Liver (tissue), 9 donors: Measurements from ENCODE around the gene LYZL1. TPM values are rescaled to one million over a fixed set of nuclear protein-coding genes. Genes with fewer than 3 reads are reported as not detected.

Source experiments
- DNase-seq: peaks from one replicate; pipeline ENCODE4 v3.0.0-alpha.2; 2017; ENCODE audit warnings: low spot score
- H3K27ac ChIP-seq, 2 donors: one replicate each; pipeline ENCODE4 v1.7.0; 2013; ENCODE audit warnings: inconsistent platforms in 2 of 2, low read length in 2 of 2, control low read depth in 1 of 2, low read depth in 1 of 2, mild to moderate bottlenecking in 1 of 2
- H3K27me3 ChIP-seq, 4 donors: one replicate each; pipeline versions ENCODE4 v1.6.1 to v1.7.0; 2013; ENCODE audit warnings: low read length in 3 of 4, inconsistent platforms in 1 of 4, mild to moderate bottlenecking in 1 of 4, moderate library complexity in 1 of 4; ENCODE audit not compliant: control insufficient read depth in 4 of 4, insufficient read depth in 4 of 4
- H3K36me3 ChIP-seq, 4 donors: one replicate each; pipeline versions ENCODE4 v1.6.1 to v1.7.0; 2013; ENCODE audit warnings: low read length in 3 of 4, mild to moderate bottlenecking in 3 of 4, low read depth in 1 of 4, moderate library complexity in 1 of 4; ENCODE audit not compliant: control insufficient read depth in 4 of 4, insufficient read depth in 3 of 4
- H3K4me1 ChIP-seq, 4 donors: one replicate each; pipeline versions ENCODE4 v1.6.1 to v1.7.0; 2013; ENCODE audit warnings: low read length in 3 of 4, mild to moderate bottlenecking in 3 of 4, moderate library complexity in 1 of 4; ENCODE audit not compliant: control insufficient read depth in 4 of 4, insufficient read depth in 4 of 4
- H3K4me3 ChIP-seq, 3 donors: one replicate each; pipeline versions ENCODE4 v1.6.1 to v1.7.0; 2013; ENCODE audit warnings: low read length in 3 of 3, control low read depth in 1 of 3, low read depth in 1 of 3, mild to moderate bottlenecking in 1 of 3
- H3K9ac ChIP-seq, 2 donors: one replicate each; pipeline ENCODE4 v1.7.0; 2013; ENCODE audit warnings: low read length in 2 of 2, mild to moderate bottlenecking in 2 of 2, moderate library complexity in 2 of 2, control low read depth in 1 of 2, low read depth in 1 of 2
- H3K9me3 ChIP-seq, 4 donors: one replicate each; pipeline versions ENCODE4 v1.6.1 to v1.7.0; 2013; ENCODE audit warnings: low read length in 3 of 4; ENCODE audit not compliant: control insufficient read depth in 4 of 4
- ATF3 ChIP-seq: IDR thresholded peaks from 2 replicates; pipeline ENCODE4 v1.6.1; 2016; ENCODE audit warnings: antibody characterized with exemption
- CTCF ChIP-seq: fragments of 150-350 bp; IDR thresholded peaks from 2 replicates; pipeline ENCODE4 v1.5.1; 2017; ENCODE audit warnings: improper control_type of control experiment, low read depth, low read length; ENCODE audit not compliant: missing input control
- EGR1 ChIP-seq, 2 donors: IDR thresholded peaks; 2 replicates each; pipeline ENCODE4 v1.6.1; 2016 to 2018; ENCODE audit warnings: antibody characterized with exemption in 2 of 2, low read depth in 2 of 2
- FOXA1 ChIP-seq: IDR thresholded peaks from 2 replicates; pipeline ENCODE4 v1.6.1; 2016; ENCODE audit warnings: antibody characterized with exemption
- FOXA2 ChIP-seq: IDR thresholded peaks from 2 replicates; pipeline ENCODE4 v1.6.1; 2016; ENCODE audit warnings: antibody characterized with exemption
- GABPA ChIP-seq, 2 donors: IDR thresholded peaks in 1 of 2; conservative IDR thresholded peaks in 1 of 2; 2 replicates each; pipeline ENCODE4 v1.6.1; 2016; ENCODE audit warnings: antibody characterized with exemption in 2 of 2, mild to moderate bottlenecking in 1 of 2, moderate library complexity in 1 of 2
- JUND ChIP-seq, 2 donors: IDR thresholded peaks; 2 replicates each; pipeline ENCODE4 v1.6.1; 2016; ENCODE audit warnings: antibody characterized with exemption in 2 of 2
- MAX ChIP-seq: IDR thresholded peaks from 2 replicates; pipeline ENCODE4 v1.6.1; 2016; ENCODE audit warnings: antibody characterized with exemption
- NR2F2 ChIP-seq: IDR thresholded peaks from 2 replicates; pipeline ENCODE4 v1.6.1; 2016; ENCODE audit warnings: antibody characterized with exemption
- REST ChIP-seq: IDR thresholded peaks from 2 replicates; pipeline ENCODE4 v1.6.1; 2016; ENCODE audit warnings: antibody characterized with exemption, mild to moderate bottlenecking
- SP1 ChIP-seq: IDR thresholded peaks from 2 replicates; pipeline ENCODE4 v1.6.1; 2018; ENCODE audit warnings: antibody characterized with exemption, mild to moderate bottlenecking
- ZBTB33 ChIP-seq: IDR thresholded peaks from 2 replicates; pipeline ENCODE4 v1.6.1; 2016; ENCODE audit warnings: antibody characterized with exemption
- WGBS: extraction: QIAGEN DNeasy Blood & Tissue Kit; methylation state at CpG from one replicate; pipeline ENCODE4 v1.1.7; 2013; 5-methylcytosine and 5-hydroxymethylcytosine counted together
- polyA plus RNA-seq, 2 donors: library from polyadenylated mRNA; stranded (reverse) in 1 of 2; unstranded in 1 of 2; fragments of 200-250 nt in 1 of 2; fragments of >200 nt in 1 of 2; fragmentation: Nextera tagmentation in 1 of 2; extraction: Ambion mirVana in 1 of 2; gene quantifications; one replicate each; pipeline versions ENCODE4 v1.2.1 to v1.2.3, GENCODE V29; 2013 to 2015
- total RNA-seq, 2 donors: library from RNA; depleted of rRNA; stranded (reverse); fragments of >200 nt; gene quantifications; one replicate each; pipeline ENCODE4 v1.2.3, GENCODE V29; 2014
- donor health status: healthy.
- donor health status: healthy.
- donor health status: healthy.
- donor health status: healthy.
- donor health status: healthy.

Gene LYZL1
- total and polyA plus RNA-seq, 4 donors: not detected

GRCh38 chr10:29256586-29256985 is 32.3 kb upstream of the LYZL1 start (continued):
- TF ChIP-seq REST (no peak), GABPA (IDR thresholded peaks at IDR 0.05 in 1 of 2, conservative IDR thresholded peaks at IDR 0.05 in 1 of 2) (no peak), ZBTB33 (no peak)

- peaks cover 0 to 2% (median 0%) of the 10 kb centered on the region in 4 donors for H3K9me3 ChIP-seq
- H3K27me3 ChIP-seq: peaks cover 0 to 5% (median 0%) of the 10 kb centered on the region in 4 donors
- H3K27ac ChIP-seq: no peak overlapping the region
- H3K4me1 ChIP-seq: no peaks in the 10 kb centered on the region
- TF ChIP-seq NR2F2 (peak; percentile 79), SP1 (peak; percentile 7), FOXA1 (no peak), ATF3 (no peak), CTCF (no peak), GABPA (IDR thresholded peaks at IDR 0.05 in 1 of 2, conservative IDR thresholded peaks at IDR 0.05 in 1 of 2) (no peak), FOXA2 (no peak), JUND (IDR thresholded peaks at IDR 0.05) (no peak)
- no peak overlapping the region for H3K4me3 ChIP-seq
- no peak overlapping the region for H3K9ac ChIP-seq
- DNase-seq: no peak
- no peaks in the 10 kb centered on the region for H3K36me3 ChIP-seq
- 59% methylated on average over 11 of the region's 11 CpGs for WGBS
Measured at GRCh38 chr10:29257106-29257783, 31.6 kb upstream of the LYZL1 start.

GRCh38 chr10:29257784-29258135 is 31.1 kb upstream of the LYZL1 start:
- Histone ChIP-seq H3K27ac (no peak overlapping the region), H3K9ac (no peak overlapping the region), H3K4me3 (no peak overlapping the region), H3K27me3 (peaks cover 0 to 5% (median 0%) of the 10 kb centered on the region in 4 donors), H3K9me3 (peaks cover 0 to 2% (median 0%) of the 10 kb centered on the region in 4 donors), H3K4me1 (no peaks in the 10 kb centered on the region), H3K36me3 (no peaks in the 10 kb centered on the region)
- no peak for TF ChIP-seq MAX
- no peak for TF ChIP-seq FOXA1
- no peak for TF ChIP-seq EGR1 (IDR thresholded peaks at IDR 0.05; ENCODE audit: low read depth in 2 of 2)
- TF ChIP-seq ZBTB33: no peak
- no peak for TF ChIP-seq CTCF
- peak; percentile 43 for TF ChIP-seq NR2F2
- 75% methylated on average over 3 of the region's 3 CpGs for WGBS
- DNase-seq: no peak
